GM21515 (cell line): ENCODE data around the gene HMG20A.

Source experiments
- ATAC-seq: cut with Tn5 transposase; IDR thresholded peaks from one replicate; pipeline ENCODE4 v1.9.1; 2021; ENCODE audit not compliant: unreplicated experiment

The HMG20A gene

DNA sequence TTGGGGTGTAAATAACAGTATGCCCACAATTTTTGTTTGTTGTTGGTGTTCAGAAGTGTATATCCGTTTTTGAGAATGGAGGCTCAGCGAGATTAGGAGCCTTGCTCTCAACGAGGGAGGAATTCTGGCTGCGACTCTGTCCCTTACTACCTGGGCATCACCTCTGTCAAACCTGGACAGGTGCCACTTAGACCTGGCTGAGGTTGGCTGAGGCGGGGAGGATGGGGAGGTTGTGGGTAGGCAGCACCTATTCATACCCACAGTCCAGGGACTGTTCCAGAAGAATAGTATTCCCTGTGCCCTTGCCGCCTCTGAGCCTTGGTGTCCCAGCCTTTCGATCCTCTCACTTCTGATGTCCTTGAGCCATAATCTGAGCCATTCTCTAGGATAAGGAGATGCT lies 112.2 kb downstream of the HMG20A start:
- no peak for ATAC-seq

GRCh38 chr15:77533578-77534430 lies 113.1 kb downstream of the HMG20A start:
- ATAC-seq: no peak
